OCI-LY7 (cell line): ENCODE data around the gene TPCN1.

Experiments
- CTCF ChIP-seq: fragments of 200-600 bp; sonication (generic); conservative IDR thresholded peaks from 2 replicates; pipeline ENCODE4 v1.5.1; 2014; ENCODE audit warnings: mild to moderate bottlenecking, antibody characterized with exemption, low read length, moderate library complexity, mixed read lengths
- EZH2phosphoT487 ChIP-seq: fragments of 200-600 bp; sonication (generic); IDR thresholded peaks from 2 replicates; pipeline ENCODE4 v1.6.1; 2018; ENCODE audit warnings: low read depth, borderline replicate concordance, mild to moderate bottlenecking, mixed run types, antibody characterized with exemption, low read length, moderate library complexity, mixed read lengths

DNA sequence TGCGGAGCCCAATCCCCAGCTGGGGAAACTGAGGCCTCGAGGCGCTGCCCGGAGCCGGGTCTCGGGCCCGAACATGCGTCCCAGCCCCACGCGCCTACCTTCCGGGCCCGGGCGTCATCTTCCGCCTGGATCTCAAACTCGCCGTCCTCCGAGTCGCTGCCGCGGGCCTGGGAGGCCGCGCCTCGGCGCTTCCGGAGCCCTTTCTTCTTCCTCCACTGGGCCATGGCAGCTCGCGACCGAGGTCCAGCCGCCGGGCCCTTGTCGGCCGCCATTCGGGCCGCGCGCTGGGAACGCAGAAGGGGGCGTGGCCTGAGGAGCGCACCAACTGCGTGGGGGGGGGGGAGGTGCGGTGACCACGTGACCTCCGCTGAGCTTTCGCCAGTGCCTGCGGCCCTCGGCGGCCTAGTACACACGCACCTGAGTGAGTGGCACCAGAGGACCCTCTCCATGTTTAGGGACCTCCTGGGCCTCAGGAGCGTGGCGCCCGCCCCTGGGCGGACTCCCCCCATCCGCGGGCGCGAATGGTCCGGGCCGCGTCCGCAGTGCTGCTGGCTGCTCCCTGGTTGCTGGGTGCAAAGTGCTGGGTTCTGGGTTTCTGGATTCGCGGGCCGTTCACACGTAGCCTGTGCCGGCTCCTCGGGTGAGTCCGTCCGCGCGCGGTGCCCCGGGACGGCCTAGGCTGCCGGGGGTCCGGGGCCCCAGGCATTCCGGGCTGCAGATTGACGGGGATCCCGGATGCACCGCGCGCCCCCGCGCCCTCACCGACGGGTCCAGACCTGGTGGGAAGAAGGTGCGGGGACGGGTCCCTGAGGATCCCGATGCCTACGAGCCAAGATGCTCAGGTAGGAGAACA is 35.9 kb upstream of the TPCN1 start, which contains the start of the genes DDX54 and RITA1:
- TF ChIP-seq EZH2phosphoT487 (no peak), CTCF (no peak)
